ENCODE data around the gene CDH4. TPM values are rescaled to one million over a fixed set of nuclear protein-coding genes. Genes with fewer than 3 reads are reported as not detected.
A peak's percentile ranks its signal among the peaks of the same experiment; 100 is the strongest.

Gene CDH4
- total and polyA plus RNA-seq, 12 donors, result 0.04 to 0.25 (median 0.08) TPM; not detected in 5

DNA sequence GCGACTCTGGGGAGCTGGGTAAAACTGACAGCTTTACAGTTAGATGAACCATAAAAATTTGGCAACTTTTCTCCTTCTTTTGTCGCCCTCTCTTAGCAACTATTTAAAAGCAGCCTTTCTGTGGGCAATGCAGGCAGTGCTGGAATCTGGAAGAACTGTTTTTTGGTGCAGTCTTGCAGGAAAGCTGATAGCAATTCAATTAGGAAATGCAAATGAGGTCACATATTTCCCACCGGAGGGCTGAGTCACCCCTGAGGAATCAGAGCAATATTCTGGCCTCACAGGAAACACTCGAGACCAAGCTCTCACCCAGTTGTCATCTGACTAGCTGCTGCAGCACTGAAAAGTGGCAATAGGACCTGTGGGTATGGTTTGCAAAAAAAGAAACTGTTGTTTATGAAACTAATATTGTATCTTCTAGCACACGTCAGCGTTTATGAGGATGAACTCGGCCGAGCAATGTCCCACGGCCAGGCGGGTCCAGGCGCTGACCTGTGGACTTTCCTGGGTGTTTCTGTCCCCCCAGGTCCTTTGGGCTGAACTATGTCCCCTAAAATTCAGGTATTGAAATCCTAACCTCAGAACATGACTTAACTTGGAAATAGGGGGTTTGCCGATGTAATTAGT, 501.4 kb downstream of the CDH4 start:
- H3K9me3 ChIP-seq, result peaks cover 0 to 28% (median 15%) of the 10 kb centered on the region in 11 donors
- TF ChIP-seq, protein P1, sequence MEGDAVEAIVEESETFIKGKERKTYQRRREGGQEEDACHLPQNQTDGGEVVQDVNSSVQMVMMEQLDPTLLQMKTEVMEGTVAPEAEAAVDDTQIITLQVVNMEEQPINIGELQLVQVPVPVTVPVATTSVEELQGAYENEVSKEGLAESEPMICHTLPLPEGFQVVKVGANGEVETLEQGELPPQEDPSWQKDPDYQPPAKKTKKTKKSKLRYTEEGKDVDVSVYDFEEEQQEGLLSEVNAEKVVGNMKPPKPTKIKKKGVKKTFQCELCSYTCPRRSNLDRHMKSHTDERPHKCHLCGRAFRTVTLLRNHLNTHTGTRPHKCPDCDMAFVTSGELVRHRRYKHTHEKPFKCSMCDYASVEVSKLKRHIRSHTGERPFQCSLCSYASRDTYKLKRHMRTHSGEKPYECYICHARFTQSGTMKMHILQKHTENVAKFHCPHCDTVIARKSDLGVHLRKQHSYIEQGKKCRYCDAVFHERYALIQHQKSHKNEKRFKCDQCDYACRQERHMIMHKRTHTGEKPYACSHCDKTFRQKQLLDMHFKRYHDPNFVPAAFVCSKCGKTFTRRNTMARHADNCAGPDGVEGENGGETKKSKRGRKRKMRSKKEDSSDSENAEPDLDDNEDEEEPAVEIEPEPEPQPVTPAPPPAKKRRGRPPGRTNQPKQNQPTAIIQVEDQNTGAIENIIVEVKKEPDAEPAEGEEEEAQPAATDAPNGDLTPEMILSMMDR (IDR thresholded peaks at IDR 0.05), result no peak
- no peak overlapping the region for H3K4me3 ChIP-seq
- intact Hi-C loops (cut with DNase I), result no loop called here
- H3K27ac ChIP-seq, result no peak overlapping the region
- WGBS, 2 donors, result 62 to 66% methylated on average over 12 of the region's 12 CpGs
- DNase-seq (no peak), ATAC-seq (no peak)
- H3K27me3 ChIP-seq, result peaks cover 0 to 13% (median 3%) of the 10 kb centered on the region in 7 donors
- no peaks in the 10 kb centered on the region for H3K36me3 ChIP-seq
- no peaks in the 10 kb centered on the region for H3K4me1 ChIP-seq

DNA sequence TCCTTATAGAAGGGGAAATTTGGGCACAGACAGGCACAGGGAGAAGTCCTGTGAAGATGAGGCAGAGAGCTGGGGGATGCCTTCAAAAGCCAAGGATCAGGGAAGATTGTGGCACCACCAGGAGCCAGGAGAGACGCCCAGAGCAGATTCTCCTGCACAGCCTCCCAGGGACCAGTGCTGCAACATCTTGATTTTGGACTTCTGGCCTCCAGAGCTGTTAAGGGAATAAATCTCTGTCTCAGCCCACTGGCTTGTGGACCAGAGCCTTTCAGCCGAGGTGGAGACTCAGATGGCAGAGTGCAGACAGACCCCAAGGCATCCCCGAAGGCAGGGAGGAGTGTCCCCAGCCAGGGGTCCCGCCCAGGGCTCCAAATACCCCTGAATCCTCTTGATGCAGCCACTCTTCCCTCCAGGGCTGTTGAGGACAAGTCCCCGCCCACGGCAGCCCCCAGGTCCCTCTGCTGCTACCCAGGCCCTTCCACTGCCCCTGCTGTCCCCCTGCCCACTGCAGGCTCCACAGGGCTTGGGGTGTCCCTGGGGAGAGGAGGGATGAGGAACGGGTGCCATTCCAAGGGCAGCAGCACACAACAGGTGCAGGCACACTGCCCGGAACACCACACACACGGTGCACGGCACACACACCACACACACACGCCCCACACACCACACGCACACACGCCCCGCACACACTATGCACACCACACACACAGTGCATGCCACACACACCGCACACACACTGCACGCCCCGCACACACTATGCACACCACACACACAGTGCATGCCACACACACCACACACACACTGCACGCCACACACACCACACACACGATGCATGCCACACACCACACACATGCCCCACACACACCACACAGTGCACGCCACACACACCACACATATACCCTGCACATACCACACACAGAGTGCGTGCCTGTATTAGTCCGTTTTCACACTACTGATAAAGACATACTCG, 502.2 kb downstream of the CDH4 start:
- DNase-seq (no peak), ATAC-seq (no peak)
- WGBS, 2 donors, result 82 to 85% methylated on average over 23 of the region's 23 CpGs
- Histone ChIP-seq H3K4me1 (no peaks in the 10 kb centered on the region), H3K9me3 (peaks cover 0 to 28% (median 15%) of the 10 kb centered on the region in 11 donors), H3K27ac (no peak overlapping the region), H3K36me3 (no peaks in the 10 kb centered on the region), H3K27me3 (peaks cover 0 to 19% (median 3%) of the 10 kb centered on the region in 7 donors), H3K4me3 (no peak overlapping the region)
- TF ChIP-seq, protein P1 (IDR thresholded peaks at IDR 0.05), result no peak
- intact Hi-C loops (cut with DNase I), result no loop called here

DNA sequence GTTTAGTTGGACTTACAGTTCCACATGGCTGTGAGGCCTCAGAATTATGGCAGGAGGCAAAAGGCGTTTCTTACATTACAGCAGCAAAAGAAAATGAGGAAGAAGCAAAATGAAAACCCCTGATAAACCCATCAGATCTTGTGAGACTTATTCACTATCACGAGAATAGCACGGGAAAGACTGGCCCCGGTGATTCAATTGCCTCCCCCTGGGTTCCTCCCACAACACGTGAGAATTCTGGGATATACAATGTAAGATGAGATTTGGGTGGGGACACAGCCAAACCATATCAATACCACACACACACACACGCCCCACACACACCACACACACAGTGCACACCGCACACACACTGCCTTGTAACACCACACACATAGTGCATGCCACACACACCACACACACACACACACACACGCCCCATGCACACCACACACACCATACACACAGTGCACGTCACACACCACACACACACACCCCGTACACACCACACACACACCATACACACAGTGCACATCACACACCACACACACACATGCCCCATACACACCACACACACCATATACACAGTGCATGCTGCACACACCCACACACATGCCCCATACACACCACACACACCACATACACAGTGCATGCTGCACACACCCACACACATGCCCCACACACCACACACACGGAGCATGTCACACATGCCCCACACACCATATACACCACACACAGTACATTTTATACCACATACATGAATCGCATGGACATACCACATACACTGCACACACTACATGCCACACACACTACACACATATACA, 503.1 kb downstream of the CDH4 start:
- intact Hi-C loops (cut with DNase I), result no loop called here
- DNase-seq (no peak), ATAC-seq (peak in 1 of 8 donors; percentile 25)
- peaks cover 0 to 24% (median 7%) of the 10 kb centered on the region in 7 donors for H3K27me3 ChIP-seq
- 73 to 78% methylated on average over 12 of the region's 12 CpGs for WGBS, 2 donors
- no peaks in the 10 kb centered on the region for H3K36me3 ChIP-seq
- no peak overlapping the region for H3K27ac ChIP-seq
- no peaks in the 10 kb centered on the region for H3K4me1 ChIP-seq
- peaks cover 0 to 21% (median 10%) of the 10 kb centered on the region in 11 donors for H3K9me3 ChIP-seq
- no peak overlapping the region for H3K4me3 ChIP-seq
- TF ChIP-seq, protein P1 (IDR thresholded peaks at IDR 0.05), result no peak

Data from heart right ventricle (tissue), 16 donors.